Keratinocyte (primary cell): ENCODE data around the gene ZNF226. TPM values are rescaled to one million over a fixed set of nuclear protein-coding genes. Genes with fewer than 3 reads are reported as not detected.
"Not testable (repeated sequence)": the region's sequence is repeated elsewhere in the genome, so short reads cannot be mapped to it uniquely, and the experiment has no call there.

Source experiments
- DNase-seq: peaks from one replicate; pipeline ENCODE4 v3.0.0-alpha.2; 2011; ENCODE audit warnings: low read depth, missing footprints, low spot score
- FAIRE-seq: peaks from 2 replicates; lab custom pipeline; 2011; peaks lifted over from hg19 to GRCh38; lab: Jason Lieb, UNC
- H2AFZ ChIP-seq: 2 replicates; pipeline ENCODE4 v1.6.0; 2012; ENCODE audit warnings: low read length, control low read depth, inconsistent platforms; ENCODE audit not compliant: control insufficient read depth
- H3K27ac ChIP-seq: 2 replicates; pipeline ENCODE4 v1.5.1; 2011; ENCODE audit warnings: low read length; ENCODE audit not compliant: control insufficient read depth, insufficient read depth
- H3K27me3 ChIP-seq: 3 replicates; pipeline ENCODE4 v1.6.0; 2011; ENCODE audit warnings: low read length; ENCODE audit not compliant: control insufficient read depth, insufficient read depth; ENCODE audit errors: extremely low read depth
- H3K36me3 ChIP-seq, 2 experiments: 2 replicates in 1 of 2; 3 replicates in 1 of 2; pipeline ENCODE4 v1.5.1; 2011; ENCODE audit warnings: low read length in 2 of 2, mild to moderate bottlenecking in 1 of 2; ENCODE audit not compliant: control insufficient read depth in 2 of 2, insufficient read depth in 2 of 2; ENCODE audit errors: extremely low read depth in 1 of 2
- H3K4me1 ChIP-seq: 3 replicates; pipeline ENCODE4 v1.5.1; 2011; ENCODE audit warnings: low read length; ENCODE audit not compliant: control insufficient read depth, insufficient read depth; ENCODE audit errors: extremely low read depth
- H3K4me2 ChIP-seq: 3 replicates; pipeline ENCODE4 v1.6.0; 2011; ENCODE audit warnings: low read depth, low read length; ENCODE audit not compliant: control insufficient read depth, insufficient read depth; ENCODE audit errors: extremely low read depth
- H3K4me3 ChIP-seq, 3 experiments: fragments of 200-600 bp in 1 of 3; sonication (generic) in 1 of 3; 2 replicates in 2 of 3; 3 replicates in 1 of 3; pipeline ENCODE4 v1.5.1; 2011 to 2016; ENCODE audit warnings: low read length in 3 of 3, mild to moderate bottlenecking in 3 of 3, control low read depth in 2 of 3, inconsistent platforms in 1 of 3, low read depth in 1 of 3, mixed read lengths in 1 of 3, mixed run types in 1 of 3, moderate library complexity in 1 of 3; ENCODE audit not compliant: control insufficient read depth in 2 of 3, insufficient read depth in 2 of 3; ENCODE audit errors: extremely low read depth in 1 of 3
- H3K79me2 ChIP-seq: 2 replicates; pipeline ENCODE4 v1.6.0; 2012; ENCODE audit warnings: low read length; ENCODE audit not compliant: control insufficient read depth, insufficient read depth
- H3K9ac ChIP-seq: 3 replicates; pipeline ENCODE4 v1.6.0; 2011; ENCODE audit warnings: low read length; ENCODE audit not compliant: control insufficient read depth, insufficient read depth; ENCODE audit errors: extremely low read depth
- H3K9me1 ChIP-seq: 3 replicates; pipeline ENCODE4 v1.6.0; 2011; ENCODE audit warnings: low read length; ENCODE audit not compliant: control insufficient read depth, insufficient read depth; ENCODE audit errors: extremely low read depth
- H3K9me3 ChIP-seq: 2 replicates; pipeline ENCODE4 v1.5.1; 2012; ENCODE audit warnings: low read depth, low read length; ENCODE audit not compliant: control insufficient read depth
- H4K20me1 ChIP-seq: 3 replicates; pipeline ENCODE4 v1.6.0; 2011; ENCODE audit warnings: low read length; ENCODE audit not compliant: control insufficient read depth, insufficient read depth; ENCODE audit errors: extremely low read depth
- EZH2 ChIP-seq: IDR thresholded peaks from one replicate; pipeline ENCODE4 v1.6.1; 2012; ENCODE audit warnings: inconsistent platforms, mild to moderate bottlenecking, low read length, moderate library complexity
- dilution Hi-C: fragments of 300-500 bp; cut with MboI; formaldehyde crosslinking; loops from one replicate; pipeline ENCODE4 v1.7.0; 2020; ENCODE audit warnings: low sequenced_read_pairs; ENCODE audit not compliant: extremely low pct_ligation_motif_present
- polyA plus RNA-seq, 5 experiments: library from polyadenylated mRNA; depleted of rRNA in 3 of 5; stranded (reverse) in 3 of 5; stranded (forward) in 1 of 5; unstranded in 1 of 5; fragments of >200 nt; gene quantifications; 1 replicate in 1 of 5; 2 replicates in 3 of 5; 3 replicates in 1 of 5; pipeline versions ENCODE4 v1.2.1 to v1.2.3, GENCODE V29; 2011 to 2012; ENCODE audit warnings: missing spikeins in 2 of 5, low read depth in 1 of 5, low replicate concordance in 1 of 5
- TF ChIP-seq, protein P1 (sequence below), 3 experiments: IDR thresholded peaks in 1 of 3; conservative IDR thresholded peaks in 1 of 3; optimal IDR thresholded peaks in 1 of 3; 2 replicates in 2 of 3; 3 replicates in 1 of 3; pipeline versions ENCODE3 to v1.5.1; 2011; ENCODE audit warnings: low read length in 3 of 3, mild to moderate bottlenecking in 3 of 3, moderate library complexity in 2 of 3, control low read depth in 1 of 3, inconsistent platforms in 1 of 3; ENCODE audit not compliant: insufficient read depth in 2 of 3; ENCODE audit errors: extremely low read depth in 1 of 3

ZNF226 gene
- polyA plus RNA-seq, 1 donor (not counting 4 experiments of a cell fraction or from before 2014, with no cell fraction given): 16.4 TPM

DNA sequence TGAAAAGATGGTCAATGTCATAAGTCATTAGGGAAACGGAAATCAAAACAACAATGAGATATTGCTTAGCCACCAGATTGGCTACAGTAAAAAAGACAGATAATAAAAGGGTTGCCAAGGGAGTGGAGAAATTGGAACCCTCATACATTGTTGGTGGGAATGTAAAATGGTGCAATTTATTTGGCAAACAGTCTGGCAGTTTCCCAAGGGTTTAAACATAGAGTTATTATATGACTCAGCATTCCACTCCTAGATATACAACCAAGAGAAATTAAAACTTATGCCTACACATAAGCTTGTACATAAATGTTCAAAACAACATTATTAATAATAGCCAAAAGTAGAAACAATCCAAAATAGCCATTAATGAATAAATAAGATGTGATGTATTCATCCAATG lies 37.6 kb downstream of the ZNF226 start:
- Histone ChIP-seq H3K79me2 (no peaks in the 10 kb centered on the region), H3K36me3 (no peaks in the 10 kb centered on the region), H4K20me1 (no peaks in the 10 kb centered on the region), H3K9me3 (no peaks in the 10 kb centered on the region), H2AFZ (no peak overlapping the region), H3K4me1 (no peaks in the 10 kb centered on the region), H3K27ac (no peak overlapping the region), H3K9me1 (no peaks in the 10 kb centered on the region), H3K4me3 (no peak overlapping the region), H3K9ac (no peak overlapping the region), H3K4me2 (no peak overlapping the region), H3K27me3 (no peaks in the 10 kb centered on the region)
- no peak for FAIRE-seq
- dilution Hi-C loops: no loop called here
- no peak for DNase-seq
- TF ChIP-seq EZH2: no peak
- TF ChIP-seq, protein P1, sequence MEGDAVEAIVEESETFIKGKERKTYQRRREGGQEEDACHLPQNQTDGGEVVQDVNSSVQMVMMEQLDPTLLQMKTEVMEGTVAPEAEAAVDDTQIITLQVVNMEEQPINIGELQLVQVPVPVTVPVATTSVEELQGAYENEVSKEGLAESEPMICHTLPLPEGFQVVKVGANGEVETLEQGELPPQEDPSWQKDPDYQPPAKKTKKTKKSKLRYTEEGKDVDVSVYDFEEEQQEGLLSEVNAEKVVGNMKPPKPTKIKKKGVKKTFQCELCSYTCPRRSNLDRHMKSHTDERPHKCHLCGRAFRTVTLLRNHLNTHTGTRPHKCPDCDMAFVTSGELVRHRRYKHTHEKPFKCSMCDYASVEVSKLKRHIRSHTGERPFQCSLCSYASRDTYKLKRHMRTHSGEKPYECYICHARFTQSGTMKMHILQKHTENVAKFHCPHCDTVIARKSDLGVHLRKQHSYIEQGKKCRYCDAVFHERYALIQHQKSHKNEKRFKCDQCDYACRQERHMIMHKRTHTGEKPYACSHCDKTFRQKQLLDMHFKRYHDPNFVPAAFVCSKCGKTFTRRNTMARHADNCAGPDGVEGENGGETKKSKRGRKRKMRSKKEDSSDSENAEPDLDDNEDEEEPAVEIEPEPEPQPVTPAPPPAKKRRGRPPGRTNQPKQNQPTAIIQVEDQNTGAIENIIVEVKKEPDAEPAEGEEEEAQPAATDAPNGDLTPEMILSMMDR (optimal IDR thresholded peaks at IDR 0.05 in 1 of 3, IDR thresholded peaks at IDR 0.05 in 1 of 3, conservative IDR thresholded peaks at IDR 0.05 in 1 of 3; ENCODE audit: extremely low read depth in 1 of 3, insufficient read depth in 2 of 3, low read length in 3 of 3): no peak

DNA sequence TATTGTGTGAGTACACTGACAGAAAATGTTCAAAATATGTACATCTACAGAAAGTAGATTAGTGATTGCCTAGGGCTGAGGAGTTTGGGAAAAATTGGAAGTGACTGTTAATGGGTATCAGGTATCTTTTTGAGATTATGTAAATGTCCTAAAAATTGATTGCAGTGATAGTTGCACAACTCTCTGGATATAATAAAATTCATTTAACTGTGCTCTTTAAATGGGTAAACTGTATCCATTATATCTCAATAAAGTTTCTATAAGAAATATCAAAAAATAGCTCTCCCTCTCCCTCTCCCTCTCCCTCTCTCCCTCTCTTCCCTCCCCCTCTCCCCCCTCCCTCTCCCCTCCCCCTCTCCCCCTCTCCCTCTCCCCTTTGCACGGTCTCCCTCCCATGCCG lies 38.1 kb downstream of the ZNF226 start:
- Histone ChIP-seq H3K4me1 (peaks cover 3% of the 10 kb centered on the region), H3K36me3 (no peaks in the 10 kb centered on the region)
- FAIRE-seq: no peak

DNA sequence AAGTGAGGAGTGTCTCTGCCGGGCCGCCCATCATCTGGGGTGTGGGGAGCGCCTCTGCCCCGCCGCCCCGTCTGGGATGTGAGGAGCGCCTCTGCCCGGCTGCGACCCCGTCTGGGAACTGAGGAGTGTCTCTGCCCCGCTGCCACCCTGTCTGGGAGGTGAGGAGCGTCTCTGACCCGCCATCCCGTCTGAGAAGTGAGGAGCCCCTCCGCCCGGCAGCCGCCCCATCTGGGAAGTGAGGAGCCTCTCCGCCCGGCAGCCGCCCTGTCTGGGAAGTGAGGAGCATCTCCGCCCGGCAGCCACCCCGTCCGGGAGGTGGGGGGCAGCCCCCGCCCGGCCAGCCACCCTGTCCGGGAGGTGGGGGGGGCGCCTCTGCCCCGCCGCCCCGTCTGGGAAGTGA lies 39.0 kb downstream of the ZNF226 start:
- H3K27me3 ChIP-seq, H3K4me1 ChIP-seq, H3K79me2 ChIP-seq, H3K4me2 ChIP-seq, H2AFZ ChIP-seq, dilution Hi-C loops, FAIRE-seq, H3K4me3 ChIP-seq, H4K20me1 ChIP-seq, H3K27ac ChIP-seq, H3K9me1 ChIP-seq, DNase-seq, H3K9me3 ChIP-seq, H3K36me3 ChIP-seq, H3K9ac ChIP-seq: not testable (repeated sequence)

More for the DNA sequence above, 38.1 kb downstream of the ZNF226 start:
- DNase-seq: no peak
- H3K4me2 ChIP-seq: no peak overlapping the region
- TF ChIP-seq, protein P1 (optimal IDR thresholded peaks at IDR 0.05 in 1 of 3, IDR thresholded peaks at IDR 0.05 in 1 of 3, conservative IDR thresholded peaks at IDR 0.05 in 1 of 3; ENCODE audit: extremely low read depth in 1 of 3, insufficient read depth in 2 of 3, low read length in 3 of 3): no peak
- TF ChIP-seq EZH2: no peak
- H3K9me3 ChIP-seq: no peaks in the 10 kb centered on the region
- H3K9ac ChIP-seq: no peak overlapping the region
- H3K27ac ChIP-seq: no peak overlapping the region
- no peaks in the 10 kb centered on the region for H4K20me1 ChIP-seq
- no peak overlapping the region for H3K4me3 ChIP-seq
- no peaks in the 10 kb centered on the region for H3K27me3 ChIP-seq
- H2AFZ ChIP-seq: no peak overlapping the region
- no peaks in the 10 kb centered on the region for H3K9me1 ChIP-seq
- dilution Hi-C loops: no loop called here
- H3K79me2 ChIP-seq: no peaks in the 10 kb centered on the region
